ENCODE results near the gene RMND1. TPM values are rescaled to one million over a fixed set of nuclear protein-coding genes. Genes with fewer than 3 reads are reported as not detected.

The RMND1 gene
- total RNA-seq, 1 experiment from 2014 or later = 23.3 TPM

- TF ChIP-seq MAX (CRISPR knock-in tag; IDR thresholded peaks at IDR 0.05) = no peak
- TF ChIP-seq CREM (CRISPR knock-in tag; IDR thresholded peaks at IDR 0.05) = no peak
Measured at GRCh38 chr6:151434369-151434768, 17.6 kb downstream of the RMND1 start (continued).

- Mint-ChIP-seq H3K9me3 (no peaks in the 10 kb centered on the region), H3K27me3 (ENCODE audit: low read depth) (no peaks in the 10 kb centered on the region), H3K4me3 (no peak overlapping the region), H3K4me1 (no peaks in the 10 kb centered on the region), H3K27ac (no peak overlapping the region), H3K36me3 (peaks cover 38% of the 10 kb centered on the region)
- ChIA-PET POLR2A (no interaction called here), CTCF (no interaction called here)
- no peak for ATAC-seq
- DNase-seq (ENCODE audit: low spot score) = no peak
- TF ChIP-seq MXD4 (CRISPR knock-in tag; IDR thresholded peaks at IDR 0.05; ENCODE audit: borderline replicate concordance) (no peak), GTF2I (CRISPR knock-in tag; conservative IDR thresholded peaks at IDR 0.05) (no peak), CDX4 (CRISPR knock-in tag; IDR thresholded peaks at IDR 0.05; ENCODE audit: borderline replicate concordance) (no peak), FOXP4 (CRISPR knock-in tag; IDR thresholded peaks at IDR 0.05) (no peak), AR (CRISPR knock-in tag; IDR thresholded peaks at IDR 0.05) (no peak), GABPB1 (CRISPR knock-in tag; IDR thresholded peaks at IDR 0.05) (no peak), SMAD4 (CRISPR knock-in tag; IDR thresholded peaks at IDR 0.05) (no peak), SOX15 (CRISPR knock-in tag; IDR thresholded peaks at IDR 0.05) (no peak), STAT6 (CRISPR knock-in tag; conservative IDR thresholded peaks at IDR 0.05; ENCODE audit: low read depth) (no peak), ZNF532 (CRISPR knock-in tag; IDR thresholded peaks at IDR 0.05; ENCODE audit: borderline replicate concordance) (no peak), PRDM15 (CRISPR knock-in tag; IDR thresholded peaks at IDR 0.05) (no peak), E2F5 (CRISPR knock-in tag; IDR thresholded peaks at IDR 0.05) (no peak), IRF2 (CRISPR knock-in tag; IDR thresholded peaks at IDR 0.05; ENCODE audit: borderline replicate concordance, low read depth) (no peak), HMGA2 (CRISPR knock-in tag; IDR thresholded peaks at IDR 0.05) (no peak)
Measured at GRCh38 chr6:151432651-151433050, 19.3 kb downstream of the RMND1 start.

Measured in WTC11 (cell line).